Karpas-422 (cell line): Measurements from ENCODE around the gene PIK3R2. TPM values are rescaled to one million over a fixed set of nuclear protein-coding genes. Genes with fewer than 3 reads are reported as not detected.
A peak's percentile ranks its signal among the peaks of the same experiment; 100 is the strongest.

Experiments
- DNase-seq: peaks from one replicate; pipeline ENCODE4 v3.0.0-alpha.2; 2015
- H2AFZ ChIP-seq: fragments of 200-600 bp; sonication (generic); 2 replicates; pipeline ENCODE4 v1.6.1; 2014; ENCODE audit warnings: antibody characterized with exemption, low read length, mixed read lengths
- H3K27ac ChIP-seq: fragments of 200-600 bp; sonication (generic); 2 replicates; pipeline ENCODE4 v1.5.1; 2014; ENCODE audit warnings: mild to moderate bottlenecking, low read length, moderate library complexity
- H3K27me3 ChIP-seq: fragments of 200-600 bp; sonication (generic); 2 replicates; pipeline ENCODE4 v1.6.1; 2014; ENCODE audit warnings: low read length, mixed read lengths
- H3K36me3 ChIP-seq: fragments of 200-600 bp; sonication (generic); 2 replicates; pipeline ENCODE4 v1.6.1; 2014; ENCODE audit warnings: low read length, mixed read lengths; ENCODE audit not compliant: insufficient read depth
- H3K4me1 ChIP-seq: fragments of 200-600 bp; sonication (generic); 2 replicates; pipeline ENCODE4 v1.6.1; 2014; ENCODE audit warnings: mild to moderate bottlenecking, low read length, mixed read lengths
- H3K4me2 ChIP-seq: fragments of 200-600 bp; sonication (generic); 2 replicates; pipeline ENCODE4 v1.6.1; 2014; ENCODE audit warnings: low read length, low read depth, mild to moderate bottlenecking; ENCODE audit not compliant: poor library complexity, severe bottlenecking
- H3K4me3 ChIP-seq: fragments of 200-600 bp; sonication (generic); 2 replicates; pipeline ENCODE4 v1.5.1; 2014; ENCODE audit warnings: mild to moderate bottlenecking, antibody characterized with exemption, low read length, mixed read lengths
- H3K79me2 ChIP-seq: fragments of 200-600 bp; sonication (generic); 2 replicates; pipeline ENCODE4 v1.6.1; 2014; ENCODE audit warnings: mild to moderate bottlenecking, low read length, mixed read lengths
- H3K9ac ChIP-seq: fragments of 200-600 bp; sonication (generic); 2 replicates; pipeline ENCODE4 v1.6.0; 2014; ENCODE audit warnings: low read length
- H3K9me2 ChIP-seq: fragments of 200-600 bp; sonication (generic), shearing (Covaris generic); replicated peaks from 2 replicates; pipeline ENCODE4 v1.6.0; 2014; ENCODE audit warnings: mild to moderate bottlenecking, low read length, moderate library complexity; ENCODE audit not compliant: insufficient read depth
- H3K9me3 ChIP-seq: fragments of 300-700, 200-600 bp; sonication (generic); 2 replicates; pipeline ENCODE4 v1.6.1; 2014; ENCODE audit warnings: low read length, mixed read lengths
- H4K20me1 ChIP-seq: fragments of 200-600 bp; sonication (generic); 2 replicates; pipeline ENCODE4 v1.6.1; 2014; ENCODE audit warnings: mild to moderate bottlenecking, antibody characterized with exemption, low read length, low read depth; ENCODE audit not compliant: insufficient read depth
- total RNA-seq: library from RNA; depleted of rRNA; stranded (reverse); fragments of >200 nt; shearing (Covaris generic); gene quantifications from 2 replicates; pipeline ENCODE4 v1.2.3, GENCODE V29; 2014; ENCODE audit warnings: low replicate concordance

The PIK3R2 gene
- total RNA-seq, 1 experiment from 2014 or later: 5.1 TPM

GRCh38 chr19:18119013-18119716 lies 33.8 kb upstream of the PIK3R2 start:
- H3K9me3 ChIP-seq: no peaks in the 10 kb centered on the region
- H3K4me1 ChIP-seq: peaks cover 30% of the 10 kb centered on the region
- H3K4me2 ChIP-seq: peak overlapping the region; percentile 84
- H3K27ac ChIP-seq: peak overlapping the region; percentile 41
- no peaks in the 10 kb centered on the region for H3K27me3 ChIP-seq
- H3K79me2 ChIP-seq: peaks cover 22% of the 10 kb centered on the region
- H3K4me3 ChIP-seq: peak overlapping the region; percentile 90
- H3K9ac ChIP-seq: peak overlapping the region; percentile 86
- peaks cover 6% of the 10 kb centered on the region for H3K36me3 ChIP-seq
- no peak for DNase-seq
- H3K9me2 ChIP-seq: no peaks in the 10 kb centered on the region
- no peak overlapping the region for H2AFZ ChIP-seq
- H4K20me1 ChIP-seq: no peaks in the 10 kb centered on the region

DNA sequence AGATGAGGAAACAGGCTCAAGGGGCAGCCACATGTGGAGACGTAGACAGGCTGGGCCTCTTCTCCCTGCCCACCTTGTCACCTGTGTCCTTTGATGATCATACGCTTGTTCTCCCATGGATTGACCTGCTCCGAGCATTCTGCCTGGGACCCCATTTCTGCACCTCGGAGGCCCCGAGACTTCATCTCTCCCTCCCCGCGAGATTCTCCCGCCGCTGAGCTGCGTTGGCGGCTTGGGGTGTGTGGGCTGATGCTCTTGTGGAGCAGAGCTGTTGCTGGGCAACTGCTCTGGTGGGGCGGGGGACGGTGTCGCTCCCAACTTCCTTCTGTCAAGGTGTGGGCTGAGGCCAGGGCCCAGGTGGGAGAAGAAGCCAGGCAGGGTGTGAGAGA lies 33.3 kb upstream of the PIK3R2 start:
- peaks cover 22% of the 10 kb centered on the region for H3K79me2 ChIP-seq
- no peaks in the 10 kb centered on the region for H3K9me3 ChIP-seq
- peak overlapping the region; percentile 84 for H3K4me2 ChIP-seq
- H2AFZ ChIP-seq: no peak overlapping the region
- H3K4me1 ChIP-seq: peaks cover 30% of the 10 kb centered on the region
- peak; percentile 69 for DNase-seq
- no peaks in the 10 kb centered on the region for H4K20me1 ChIP-seq
- peak overlapping the region; percentile 86 for H3K9ac ChIP-seq
- no peaks in the 10 kb centered on the region for H3K9me2 ChIP-seq
- H3K4me3 ChIP-seq: peak overlapping the region; percentile 90
- H3K27me3 ChIP-seq: no peaks in the 10 kb centered on the region
- peaks cover 7% of the 10 kb centered on the region for H3K36me3 ChIP-seq
- peak overlapping the region; percentile 41; the same call in 1 of the 2 replicates for H3K27ac ChIP-seq

DNA sequence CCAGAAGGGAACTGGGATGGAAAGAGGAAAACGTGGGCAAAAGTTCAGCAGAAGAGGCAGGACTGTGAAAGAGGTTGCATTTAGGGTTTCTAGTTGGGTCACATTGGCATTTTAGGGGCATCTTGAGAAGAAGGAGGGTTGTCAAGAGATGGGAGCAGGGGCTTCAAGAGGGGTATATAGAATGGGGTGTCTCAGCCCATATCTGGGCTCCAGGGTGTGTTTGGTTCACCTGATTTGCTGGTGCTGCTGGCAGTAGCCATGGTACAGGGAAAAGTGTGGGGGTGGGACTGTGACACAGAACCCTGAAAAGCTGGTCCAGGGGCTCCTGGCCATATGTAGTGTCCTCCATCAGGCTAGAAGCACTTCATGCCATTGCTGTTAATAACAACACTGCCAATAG lies 32.8 kb upstream of the PIK3R2 start:
- Histone ChIP-seq H3K4me1 (peaks cover 30% of the 10 kb centered on the region), H3K79me2 (peaks cover 22% of the 10 kb centered on the region), H2AFZ (no peak overlapping the region), H3K27me3 (no peaks in the 10 kb centered on the region), H3K9me2 (no peaks in the 10 kb centered on the region), H4K20me1 (no peaks in the 10 kb centered on the region), H3K27ac (peak overlapping the region; percentile 41; the same call in 1 of the 2 replicates), H3K9me3 (no peaks in the 10 kb centered on the region), H3K36me3 (peaks cover 7% of the 10 kb centered on the region), H3K9ac (peak overlapping the region; percentile 86), H3K4me3 (peak overlapping the region; percentile 90; the same call in 1 of the 2 replicates), H3K4me2 (peak overlapping the region; percentile 84)
- no peak for DNase-seq

GRCh38 chr19:18121166-18121565 lies 31.8 kb upstream of the PIK3R2 start:
- Histone ChIP-seq H3K27ac (no peak overlapping the region), H3K9me3 (no peaks in the 10 kb centered on the region), H3K79me2 (peaks cover 22% of the 10 kb centered on the region), H4K20me1 (no peaks in the 10 kb centered on the region), H3K36me3 (peaks cover 7% of the 10 kb centered on the region), H3K9me2 (no peaks in the 10 kb centered on the region), H3K27me3 (no peaks in the 10 kb centered on the region), H3K9ac (no peak overlapping the region), H2AFZ (no peak overlapping the region), H3K4me3 (no peak overlapping the region), H3K4me2 (no peak overlapping the region), H3K4me1 (peaks cover 30% of the 10 kb centered on the region)
- DNase-seq: no peak

- no peaks in the 10 kb centered on the region for H3K9me2 ChIP-seq
- no peak overlapping the region for H3K9ac ChIP-seq
- H3K27me3 ChIP-seq: no peaks in the 10 kb centered on the region
- H2AFZ ChIP-seq: no peak overlapping the region
- H4K20me1 ChIP-seq: no peaks in the 10 kb centered on the region
- H3K9me3 ChIP-seq: no peaks in the 10 kb centered on the region
- no peak overlapping the region for H3K27ac ChIP-seq
- no peak overlapping the region for H3K4me2 ChIP-seq
- no peak for DNase-seq
- peaks cover 7% of the 10 kb centered on the region for H3K36me3 ChIP-seq
- H3K79me2 ChIP-seq: peaks cover 22% of the 10 kb centered on the region
- no peak overlapping the region for H3K4me3 ChIP-seq
- peaks cover 22% of the 10 kb centered on the region for H3K4me1 ChIP-seq
These were observed 30.5 kb upstream of the PIK3R2 start for GRCh38 chr19:18122424-18122823.

GRCh38 chr19:18122860-18123795 lies 29.8 kb upstream of the PIK3R2 start:
- no peak overlapping the region for H3K4me3 ChIP-seq
- no peaks in the 10 kb centered on the region for H3K27me3 ChIP-seq
- H3K9me3 ChIP-seq: no peaks in the 10 kb centered on the region
- no peaks in the 10 kb centered on the region for H3K9me2 ChIP-seq
- H3K79me2 ChIP-seq: peaks cover 21% of the 10 kb centered on the region
- no peak for DNase-seq
- H3K4me2 ChIP-seq: no peak overlapping the region
- H3K9ac ChIP-seq: no peak overlapping the region
- H2AFZ ChIP-seq: no peak overlapping the region
- H4K20me1 ChIP-seq: no peaks in the 10 kb centered on the region
- no peak overlapping the region for H3K27ac ChIP-seq
- H3K4me1 ChIP-seq: peaks cover 21% of the 10 kb centered on the region
- H3K36me3 ChIP-seq: peaks cover 7% of the 10 kb centered on the region

GRCh38 chr19:18123819-18124218 lies 29.1 kb upstream of the PIK3R2 start:
- Histone ChIP-seq H3K9me3 (no peaks in the 10 kb centered on the region), H3K36me3 (peaks cover 7% of the 10 kb centered on the region), H3K27me3 (no peaks in the 10 kb centered on the region), H3K27ac (no peak overlapping the region), H2AFZ (no peak overlapping the region), H3K4me2 (no peak overlapping the region), H3K79me2 (peaks cover 14% of the 10 kb centered on the region), H3K4me3 (no peak overlapping the region), H3K9ac (no peak overlapping the region), H3K9me2 (no peaks in the 10 kb centered on the region), H4K20me1 (no peaks in the 10 kb centered on the region), H3K4me1 (peaks cover 14% of the 10 kb centered on the region)
- no peak for DNase-seq

- H3K79me2 ChIP-seq: no peaks in the 10 kb centered on the region
These were observed 26.9 kb upstream of the PIK3R2 start for GRCh38 chr19:18126097-18126496.

More at GRCh38 chr19:18126097-18126496, 26.9 kb upstream of the PIK3R2 start:
- Histone ChIP-seq H2AFZ (no peak overlapping the region), H3K27ac (no peak overlapping the region), H3K27me3 (no peaks in the 10 kb centered on the region), H3K9me3 (no peaks in the 10 kb centered on the region), H3K4me1 (no peaks in the 10 kb centered on the region), H3K9me2 (no peaks in the 10 kb centered on the region), H3K4me2 (no peak overlapping the region), H3K36me3 (peaks cover 11% of the 10 kb centered on the region), H4K20me1 (no peaks in the 10 kb centered on the region), H3K4me3 (no peak overlapping the region), H3K9ac (no peak overlapping the region)
- DNase-seq: no peak
